HUDEP-2 (cell line): ENCODE measurements around the gene IL1RAPL2.

Source experiments
- DNase-seq, 76 experiments: peaks; one replicate each; lab custom pipeline; 2025; ENCODE audit not compliant: unreplicated experiment in 76 of 76; lab: John Stamatoyannopoulos, UW

IL1RAPL2 gene

GRCh38 chrX:105543283-105543682 is 977.3 kb downstream of the IL1RAPL2 start:
- DNase-seq, result no peak

GRCh38 chrX:105550043-105550663 is 984.2 kb downstream of the IL1RAPL2 start:
- DNase-seq, result no peak

- DNase-seq, result no peak
Observed at GRCh38 chrX:105552395-105552794, 986.4 kb downstream of the IL1RAPL2 start.

- DNase-seq, result no peak
Observed at GRCh38 chrX:105553118-105553517, 987.1 kb downstream of the IL1RAPL2 start.

- DNase-seq, result no peak
Observed at GRCh38 chrX:105564501-105564900, 998.5 kb downstream of the IL1RAPL2 start.

- no peak for DNase-seq
Observed at GRCh38 chrX:105565856-105566255, 999.9 kb downstream of the IL1RAPL2 start.

- no peak for DNase-seq
Observed at GRCh38 chrX:105567082-105567481, 1001.1 kb downstream of the IL1RAPL2 start.

- no peak for DNase-seq
Observed at GRCh38 chrX:105608745-105609144, 1042.7 kb downstream of the IL1RAPL2 start.

GRCh38 chrX:105609530-105609929 is 1043.5 kb downstream of the IL1RAPL2 start:
- no peak for DNase-seq

GRCh38 chrX:105610411-105610810 is 1044.4 kb downstream of the IL1RAPL2 start:
- DNase-seq, result no peak

GRCh38 chrX:105618393-105619101 is 1052.5 kb downstream of the IL1RAPL2 start:
- DNase-seq, result no peak

- no peak for DNase-seq
Observed at GRCh38 chrX:105634180-105634579, 1068.2 kb downstream of the IL1RAPL2 start.

GRCh38 chrX:105635794-105636193 is 1069.8 kb downstream of the IL1RAPL2 start:
- no peak for DNase-seq

- DNase-seq, result no peak
Observed at GRCh38 chrX:105636667-105637066, 1070.7 kb downstream of the IL1RAPL2 start.

- no peak for DNase-seq
Observed at GRCh38 chrX:105645667-105646357, 1079.8 kb downstream of the IL1RAPL2 start.

- no peak for DNase-seq
Observed at GRCh38 chrX:105646592-105647372, 1080.8 kb downstream of the IL1RAPL2 start.

GRCh38 chrX:105647749-105648148 is 1081.8 kb downstream of the IL1RAPL2 start:
- no peak for DNase-seq

- no peak for DNase-seq
Observed at GRCh38 chrX:105648732-105649131, 1082.7 kb downstream of the IL1RAPL2 start.

GRCh38 chrX:105650577-105650976 is 1084.6 kb downstream of the IL1RAPL2 start:
- DNase-seq, result no peak

- no peak for DNase-seq
Observed at GRCh38 chrX:105650986-105651385, 1085.0 kb downstream of the IL1RAPL2 start.

- no peak for DNase-seq
Observed at GRCh38 chrX:105653891-105654290, 1087.9 kb downstream of the IL1RAPL2 start.
